CD4-positive, alpha-beta memory T cell (primary cell): ENCODE data around the gene ZNF286A. TPM values are rescaled to one million over a fixed set of nuclear protein-coding genes. Genes with fewer than 3 reads are reported as not detected.
"Not testable (repeated sequence)": the region's sequence is repeated elsewhere in the genome, so short reads cannot be mapped to it uniquely, and the experiment has no call there.

Source experiments
- CTCF ChIA-PET: fragments of 350-600 bp; sonication (Branson Sonifier 250); formaldehyde crosslinking; loops from one replicate; lab custom pipeline; 2021; ENCODE audit warnings: inconsistent platforms; ENCODE audit not compliant: partially characterized antibody; lab: Charles Lee
- POLR2A ChIA-PET: fragments of 350-600 bp; sonication (Branson Sonifier 250); formaldehyde crosslinking; loops from one replicate; lab custom pipeline; 2021; ENCODE audit not compliant: partially characterized antibody; lab: Charles Lee
- DNase-seq, 5 donors: peaks; one replicate each; pipeline versions ENCODE4 v3.0.0 to v3.0.0-alpha.2; 2020 to 2022; ENCODE audit warnings: mixed read lengths in 1 of 5
- H3K27ac ChIP-seq: one replicate; pipeline ENCODE4 v1.7.0; 2013; ENCODE audit warnings: low read depth, low read length
- H3K27me3 ChIP-seq: 2 replicates; pipeline ENCODE4 v1.7.0; 2013; ENCODE audit warnings: mild to moderate bottlenecking, low read length, moderate library complexity; ENCODE audit not compliant: insufficient read depth
- H3K36me3 ChIP-seq: 2 replicates; pipeline ENCODE4 v1.7.0; 2013; ENCODE audit warnings: mild to moderate bottlenecking, low read length, moderate library complexity; ENCODE audit not compliant: insufficient read depth
- H3K4me1 ChIP-seq: 2 replicates; pipeline ENCODE4 v1.7.0; 2013; ENCODE audit warnings: mild to moderate bottlenecking, low read length, moderate library complexity; ENCODE audit not compliant: insufficient read depth
- H3K4me3 ChIP-seq, 2 donors: one replicate each; pipeline ENCODE4 v1.7.0; 2013; ENCODE audit warnings: low read length in 2 of 2, mild to moderate bottlenecking in 1 of 2
- H3K9me3 ChIP-seq, 2 donors: one replicate each; pipeline ENCODE4 v1.7.0; 2013; ENCODE audit warnings: low read length in 2 of 2, control low read depth in 1 of 2; ENCODE audit not compliant: control insufficient read depth in 1 of 2
- H3K27ac Mint-ChIP-seq, 7 donors: one replicate each; pipeline ENCODE4 v1.8.0; 2020 to 2021; ENCODE audit warnings: mixed read lengths in 7 of 7, mild to moderate bottlenecking in 6 of 7, inconsistent platforms in 3 of 7, moderate library complexity in 3 of 7
- H3K27me3 Mint-ChIP-seq, 2 donors: one replicate each; pipeline ENCODE4 v1.8.0; 2020 to 2021; ENCODE audit warnings: mixed read lengths in 2 of 2
- H3K36me3 Mint-ChIP-seq, 2 donors: one replicate each; pipeline ENCODE4 v1.8.0; 2020 to 2021; ENCODE audit warnings: mixed read lengths in 2 of 2, inconsistent platforms in 1 of 2, mild to moderate bottlenecking in 1 of 2
- H3K4me1 Mint-ChIP-seq, 4 donors: one replicate each; pipeline ENCODE4 v1.8.0; 2020 to 2021; ENCODE audit warnings: mixed read lengths in 4 of 4, mild to moderate bottlenecking in 1 of 4
- H3K4me3 Mint-ChIP-seq, 8 donors: one replicate each; pipeline ENCODE4 v1.8.0; 2020 to 2021; ENCODE audit warnings: mixed read lengths in 8 of 8, mild to moderate bottlenecking in 7 of 8, moderate library complexity in 6 of 8, inconsistent platforms in 3 of 8
- H3K9me3 Mint-ChIP-seq, 8 donors: one replicate each; pipeline ENCODE4 v1.8.0; 2020 to 2021; ENCODE audit warnings: mixed read lengths in 8 of 8, mild to moderate bottlenecking in 5 of 8, inconsistent platforms in 3 of 8, moderate library complexity in 1 of 8
- intact Hi-C: fragments of 100-400 bp; cut with micrococcal nuclease; formaldehyde crosslinking; loops from one replicate; pipeline ENCODE4 v1.15.1; 2023
- polyA plus RNA-seq, 2 donors: library from polyadenylated mRNA; unstranded; fragments of 300-500 nt; fragmentation: Illumina TruSeq; gene quantifications; one replicate each; pipeline ENCODE4 v1.2.3, GENCODE V29; 2021
- total RNA-seq, 2 experiments: library from RNA; stranded (reverse); gene quantifications; one replicate each; pipeline ENCODE4 v1.2.3, GENCODE V29; 2021

The ZNF286A gene
- 10 to 100 TPM; 30.3 to 35.4 TPM for total RNA-seq
- 10 to 100 TPM; 10.8 to 13.5 TPM for polyA plus RNA-seq

GRCh38 chr17:15699413-15699924 lies at the start of gene ZNF286A:
TSS of gene ZNF286A (plus strand) at chr17:15699752. CDS start at chr17:15700330, 578 bp downstream.
- H3K9me3 ChIP-seq, H3K36me3 ChIP-seq, H3K9me3 Mint-ChIP-seq, CTCF ChIA-PET, H3K27me3 ChIP-seq, H3K27me3 Mint-ChIP-seq: not testable (repeated sequence)
- H3K36me3 Mint-ChIP-seq = peaks cover 3 to 22% of the 10 kb centered on the region in 2 donors
- H3K4me1 Mint-ChIP-seq = peaks cover 6 to 15% (median 12%) of the 10 kb centered on the region in 4 donors
- POLR2A ChIA-PET = interaction anchor here (1.1 kb wide), 1 partner anchor 16 kb away, joined by 6 read pairs; the partner anchor contains the start of gene TRIM16
- intact Hi-C loops = loop anchor here (1.0 kb wide), 1 partner anchor 15 kb away; the partner anchor contains the start of gene TRIM16
- H3K27ac Mint-ChIP-seq = peak within 1 kb of the TSS; percentile 92 to 97 (median 96)
- peak within 1 kb of the TSS; percentile 93 to 99 (median 97) for H3K4me3 Mint-ChIP-seq
- peak; percentile 89 to 98 (median 93) for DNase-seq
- H3K27ac ChIP-seq = peak within 1 kb of the TSS; percentile 60
- peak within 1 kb of the TSS; percentile 61 to 70 for H3K4me3 ChIP-seq
- H3K4me1 ChIP-seq = peaks cover 10% of the 10 kb centered on the region

GRCh38 chr17:15649861-15650421 lies 49.6 kb upstream of the ZNF286A start:
- no peaks in the 10 kb centered on the region for H3K36me3 ChIP-seq
- no peaks in the 10 kb centered on the region for H3K27me3 ChIP-seq
- intact Hi-C loops = no loop called here
- CTCF ChIA-PET = no interaction called here
- DNase-seq = no peak
- Mint-ChIP-seq H3K36me3 (peaks cover 0 to 1% of the 10 kb centered on the region in 2 donors), H3K4me3 (peak overlapping the region in 4 of 8 donors; percentile 35 to 58 (median 40)), H3K4me1 (peaks cover 8 to 41% (median 13%) of the 10 kb centered on the region in 4 donors), H3K27me3 (no peaks in the 10 kb centered on the region), H3K9me3 (no peaks in the 10 kb centered on the region), H3K27ac (peak overlapping the region in 1 of 7 donors; percentile 8)
- H3K27ac ChIP-seq = no peak overlapping the region
- H3K4me1 ChIP-seq = peaks cover 10% of the 10 kb centered on the region
- no peak overlapping the region for H3K4me3 ChIP-seq
- POLR2A ChIA-PET = no interaction called here
- no peaks in the 10 kb centered on the region for H3K9me3 ChIP-seq

DNA sequence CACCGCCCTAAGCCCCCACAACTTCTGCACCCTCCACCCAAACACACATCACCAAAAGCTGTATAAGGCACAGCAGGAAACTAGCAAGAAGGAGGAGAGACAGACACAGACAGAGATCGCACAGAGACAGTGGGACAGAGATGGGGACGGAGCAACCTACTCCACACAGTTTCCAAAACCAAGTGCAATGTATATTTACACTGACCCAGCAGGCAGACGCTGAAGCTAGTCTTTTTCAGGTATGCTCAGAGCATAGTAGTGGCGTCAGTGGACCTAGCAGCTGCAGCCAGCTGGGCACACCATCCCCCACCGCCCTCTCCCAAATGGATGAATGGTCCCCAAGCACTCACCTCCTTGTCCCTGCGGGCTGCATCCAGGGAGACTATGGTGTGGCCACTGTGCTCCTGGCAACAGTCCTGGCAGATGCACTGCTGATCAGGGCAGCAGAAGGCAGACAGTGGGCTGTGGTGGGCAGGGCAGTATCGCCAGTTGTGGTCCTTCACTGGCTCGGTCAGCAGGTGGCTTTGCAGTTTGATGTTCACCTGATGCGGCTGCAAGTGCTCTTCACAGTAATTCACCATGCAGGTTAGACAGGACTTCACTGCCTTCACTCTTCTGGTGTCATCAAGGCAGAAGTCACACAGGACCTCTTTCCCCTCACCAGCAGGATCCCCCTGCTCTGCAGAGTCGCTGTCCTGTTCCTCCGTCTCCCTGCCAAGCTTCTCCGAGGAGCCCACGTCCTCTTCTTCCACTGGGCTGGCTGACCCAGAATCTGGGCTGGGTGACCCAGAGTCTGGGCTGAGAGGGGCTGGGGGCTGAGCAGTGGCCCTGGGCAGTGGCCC lies 48.6 kb upstream of the ZNF286A start:
- peaks cover 0 to 2% (median 0%) of the 10 kb centered on the region in 8 donors for H3K9me3 Mint-ChIP-seq
- DNase-seq = no peak
- no peak overlapping the region for H3K27ac ChIP-seq
- no peaks in the 10 kb centered on the region for H3K36me3 ChIP-seq
- H3K4me3 Mint-ChIP-seq = peak overlapping the region; percentile 44 to 81 (median 64)
- H3K9me3 ChIP-seq = no peaks in the 10 kb centered on the region
- peaks cover 0 to 1% of the 10 kb centered on the region in 2 donors for H3K36me3 Mint-ChIP-seq
- no peaks in the 10 kb centered on the region for H3K27me3 ChIP-seq
- intact Hi-C loops = no loop called here
- H3K4me1 ChIP-seq = peaks cover 10% of the 10 kb centered on the region
- H3K27ac Mint-ChIP-seq = peak overlapping the region in 6 of 7 donors; percentile 7 to 88 (median 64)
- H3K4me3 ChIP-seq = peak overlapping the region in 1 of 2 donors; percentile 7
- CTCF ChIA-PET = no interaction called here
- H3K4me1 Mint-ChIP-seq = peaks cover 5 to 33% (median 12%) of the 10 kb centered on the region in 4 donors
- no peaks in the 10 kb centered on the region for H3K27me3 Mint-ChIP-seq
- POLR2A ChIA-PET = no interaction called here

GRCh38 chr17:15651583-15652110 lies 47.9 kb upstream of the ZNF286A start:
- H3K27ac ChIP-seq = no peak overlapping the region
- intact Hi-C loops = no loop called here

DNA sequence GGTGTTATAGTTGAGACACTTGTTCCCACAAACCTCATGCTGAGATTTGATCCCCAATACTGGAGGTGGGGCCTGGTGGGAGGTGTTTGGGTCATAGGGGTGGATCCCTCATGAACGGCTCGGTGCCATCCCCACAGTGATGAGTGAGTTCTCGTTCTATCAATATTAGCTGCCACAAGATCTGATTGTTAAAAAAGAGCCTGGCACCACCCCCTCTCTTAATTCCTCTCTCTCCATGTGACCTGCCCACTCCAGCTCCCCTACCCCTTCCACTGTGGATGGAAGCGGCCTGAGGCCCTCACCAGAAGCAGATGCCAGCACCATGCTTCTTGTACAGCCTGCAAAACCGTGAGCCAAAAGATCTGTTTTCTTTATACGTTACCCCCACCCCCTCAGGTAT lies 46.6 kb upstream of the ZNF286A start:
- H3K9me3 ChIP-seq = no peaks in the 10 kb centered on the region
- ChIA-PET CTCF (no interaction called here), POLR2A (no interaction called here)
- H3K36me3 ChIP-seq = no peaks in the 10 kb centered on the region
- H3K27me3 Mint-ChIP-seq = no peaks in the 10 kb centered on the region
- no peak overlapping the region for H3K4me3 ChIP-seq
- no peaks in the 10 kb centered on the region for H3K27me3 ChIP-seq
- H3K4me1 ChIP-seq = peaks cover 10% of the 10 kb centered on the region
- peaks cover 5 to 33% (median 12%) of the 10 kb centered on the region in 4 donors for H3K4me1 Mint-ChIP-seq
- no peak for DNase-seq
- peaks cover 0 to 1% of the 10 kb centered on the region in 2 donors for H3K36me3 Mint-ChIP-seq
- H3K27ac ChIP-seq = no peak overlapping the region
- intact Hi-C loops = no loop called here
- H3K4me3 Mint-ChIP-seq = no peak overlapping the region
- H3K9me3 Mint-ChIP-seq = peaks cover 0 to 2% (median 0%) of the 10 kb centered on the region in 8 donors
- no peak overlapping the region for H3K27ac Mint-ChIP-seq

More at GRCh38 chr17:15651583-15652110, 47.9 kb upstream of the ZNF286A start:
- H3K4me3 ChIP-seq = peak overlapping the region in 1 of 2 donors; percentile 3
- Mint-ChIP-seq H3K9me3 (peaks cover 0 to 2% (median 0%) of the 10 kb centered on the region in 8 donors), H3K4me1 (peaks cover 5 to 33% (median 12%) of the 10 kb centered on the region in 4 donors), H3K27me3 (no peaks in the 10 kb centered on the region), H3K27ac (peak overlapping the region in 4 of 7 donors; percentile 46 to 81 (median 70)), H3K36me3 (peaks cover 0 to 1% of the 10 kb centered on the region in 2 donors), H3K4me3 (peak overlapping the region; percentile 33 to 81 (median 52))
- H3K4me1 ChIP-seq = peaks cover 10% of the 10 kb centered on the region
- no peaks in the 10 kb centered on the region for H3K27me3 ChIP-seq
- CTCF ChIA-PET = no interaction called here
- no peaks in the 10 kb centered on the region for H3K9me3 ChIP-seq
- POLR2A ChIA-PET = no interaction called here
- peak in 2 of 5 donors; percentile 11 to 12 for DNase-seq
- H3K36me3 ChIP-seq = no peaks in the 10 kb centered on the region

- H3K27ac ChIP-seq, intact Hi-C loops, CTCF ChIA-PET, DNase-seq, H3K27me3 ChIP-seq, H3K36me3 ChIP-seq, H3K4me3 Mint-ChIP-seq, H3K36me3 Mint-ChIP-seq, H3K4me1 ChIP-seq, H3K27me3 Mint-ChIP-seq, H3K27ac Mint-ChIP-seq, H3K9me3 ChIP-seq, H3K9me3 Mint-ChIP-seq, POLR2A ChIA-PET, H3K4me3 ChIP-seq: not testable (repeated sequence)
- peaks cover 4 to 25% (median 12%) of the 10 kb centered on the region in 4 donors for H3K4me1 Mint-ChIP-seq
These were observed 45.2 kb upstream of the ZNF286A start for GRCh38 chr17:15654401-15654800.
